GM12875 (cell line): ENCODE measurements around the gene PLA2G1B.

Experiments used
- H3K4me3 ChIP-seq: one replicate; pipeline ENCODE4 v1.5.1; 2011; ENCODE audit warnings: low read depth, low read length, control low read depth
- TF ChIP-seq, protein P1 (sequence below): IDR thresholded peaks from 2 replicates; pipeline ENCODE4 v1.5.1; 2011; ENCODE audit warnings: low read depth, mild to moderate bottlenecking, control low read depth, inconsistent platforms, low read length, moderate library complexity, borderline replicate concordance; ENCODE audit not compliant: insufficient read depth

The PLA2G1B gene

DNA sequence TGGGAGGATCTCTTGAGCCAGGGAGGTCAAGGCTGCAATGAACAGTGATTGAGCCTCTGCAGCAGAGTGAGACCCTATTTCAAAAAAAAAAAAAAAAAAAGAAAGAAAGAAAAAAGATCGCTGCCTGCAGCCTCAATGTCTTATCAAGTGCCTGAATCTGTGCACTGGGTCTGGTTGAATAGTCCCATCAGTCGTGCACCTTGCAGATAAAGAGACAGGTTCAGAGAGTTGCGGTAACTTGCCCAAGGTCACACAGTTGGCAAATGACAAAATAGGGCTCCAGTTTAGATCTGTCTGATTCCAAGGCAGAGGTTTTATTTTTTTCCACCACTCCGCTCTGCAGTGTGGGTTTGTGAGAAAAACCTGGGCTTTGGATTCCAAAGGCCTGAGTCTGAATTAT is 649 bp upstream of the PLA2G1B start:
- TF ChIP-seq, protein P1, sequence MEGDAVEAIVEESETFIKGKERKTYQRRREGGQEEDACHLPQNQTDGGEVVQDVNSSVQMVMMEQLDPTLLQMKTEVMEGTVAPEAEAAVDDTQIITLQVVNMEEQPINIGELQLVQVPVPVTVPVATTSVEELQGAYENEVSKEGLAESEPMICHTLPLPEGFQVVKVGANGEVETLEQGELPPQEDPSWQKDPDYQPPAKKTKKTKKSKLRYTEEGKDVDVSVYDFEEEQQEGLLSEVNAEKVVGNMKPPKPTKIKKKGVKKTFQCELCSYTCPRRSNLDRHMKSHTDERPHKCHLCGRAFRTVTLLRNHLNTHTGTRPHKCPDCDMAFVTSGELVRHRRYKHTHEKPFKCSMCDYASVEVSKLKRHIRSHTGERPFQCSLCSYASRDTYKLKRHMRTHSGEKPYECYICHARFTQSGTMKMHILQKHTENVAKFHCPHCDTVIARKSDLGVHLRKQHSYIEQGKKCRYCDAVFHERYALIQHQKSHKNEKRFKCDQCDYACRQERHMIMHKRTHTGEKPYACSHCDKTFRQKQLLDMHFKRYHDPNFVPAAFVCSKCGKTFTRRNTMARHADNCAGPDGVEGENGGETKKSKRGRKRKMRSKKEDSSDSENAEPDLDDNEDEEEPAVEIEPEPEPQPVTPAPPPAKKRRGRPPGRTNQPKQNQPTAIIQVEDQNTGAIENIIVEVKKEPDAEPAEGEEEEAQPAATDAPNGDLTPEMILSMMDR = no peak
- H3K4me3 ChIP-seq = no peak overlapping the region

DNA sequence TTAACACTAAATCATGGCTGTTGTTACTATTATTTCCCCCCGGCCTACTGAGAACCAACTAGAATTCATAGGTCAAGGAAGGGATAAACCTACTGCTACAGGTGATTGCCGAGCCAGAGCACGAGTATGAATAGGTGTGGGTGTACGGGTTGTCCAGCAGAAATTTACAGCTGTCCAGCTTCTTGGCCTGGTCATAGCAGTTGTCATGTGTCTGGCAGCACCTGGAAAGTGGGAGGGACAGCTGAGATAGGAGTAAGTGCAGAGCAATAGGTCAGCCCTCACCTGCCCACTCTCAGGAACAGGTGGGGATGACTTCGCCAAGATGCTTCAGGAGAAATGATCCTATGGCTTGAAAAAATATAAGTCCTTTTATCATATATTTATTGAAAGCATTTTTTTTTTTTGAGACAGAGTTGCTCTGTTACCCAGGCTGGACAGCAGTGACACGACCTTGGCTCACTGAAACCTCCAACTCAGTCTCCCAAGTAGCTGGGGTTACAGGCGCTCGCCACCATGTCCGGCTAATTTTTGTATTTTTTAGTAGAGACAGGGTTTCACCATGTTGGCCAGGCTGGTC is 2.6 kb downstream of the PLA2G1B start:
- TF ChIP-seq, protein P1 = no peak
- H3K4me3 ChIP-seq = no peak overlapping the region

DNA sequence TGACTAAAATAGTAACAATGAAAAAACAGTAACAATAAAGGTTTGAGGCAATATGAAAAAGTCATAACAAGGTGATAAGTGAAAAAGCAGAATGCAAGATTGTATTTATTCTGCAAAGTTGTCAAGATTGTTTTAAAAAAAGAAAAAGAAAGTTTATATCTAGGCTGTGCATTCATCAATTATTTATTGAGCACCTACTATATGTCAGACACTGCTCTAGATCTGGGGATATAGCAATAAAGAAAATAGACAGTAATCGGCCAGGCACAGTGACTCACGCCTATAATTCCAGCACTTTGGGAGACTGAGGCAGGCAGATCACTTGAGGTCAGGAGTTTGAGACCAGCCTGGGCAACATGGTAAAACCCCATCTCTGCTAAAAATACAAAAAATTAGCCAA is 3.8 kb downstream of the PLA2G1B start:
- TF ChIP-seq, protein P1 = no peak
- H3K4me3 ChIP-seq = no peak overlapping the region

DNA sequence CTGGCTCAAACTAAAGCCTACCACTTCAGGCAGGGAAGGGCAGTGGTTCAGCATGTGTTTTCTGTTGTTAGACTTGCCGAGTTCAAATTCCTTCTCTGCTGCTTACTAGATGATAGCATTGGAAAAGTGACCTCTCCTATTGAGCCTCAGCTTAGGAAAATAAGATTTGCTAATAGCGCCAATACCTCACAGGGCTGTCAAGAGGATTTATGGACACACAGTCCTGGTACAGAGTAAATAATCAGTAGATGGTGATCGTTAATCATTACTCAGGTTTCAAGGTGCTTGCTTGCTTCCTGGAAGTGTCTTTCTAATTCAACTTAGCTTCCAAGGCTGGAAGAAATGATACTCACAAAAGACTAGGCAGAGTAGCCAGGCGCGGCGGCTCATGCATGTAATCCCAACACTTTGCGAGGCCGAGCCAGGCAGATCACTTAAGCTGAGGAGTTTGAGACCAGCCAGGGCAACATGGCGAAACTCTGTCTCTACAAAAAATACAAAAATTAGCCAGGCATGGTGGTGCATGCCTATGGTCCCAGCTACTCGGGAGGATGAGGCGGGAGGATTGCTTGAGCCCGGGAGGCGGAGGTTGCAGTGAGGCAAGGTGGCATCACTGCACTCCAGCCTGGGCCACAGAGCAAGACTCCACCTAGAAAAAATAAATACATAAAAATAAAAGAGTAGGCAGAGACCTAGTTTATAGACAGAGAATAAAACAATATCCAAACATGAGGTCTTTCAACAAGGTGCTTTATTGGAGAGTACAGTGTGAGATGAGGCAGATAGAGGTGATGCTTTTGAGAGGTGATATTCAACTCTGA is 6.0 kb downstream of the PLA2G1B start:
- H3K4me3 ChIP-seq = no peak overlapping the region
- TF ChIP-seq, protein P1 = no peak

DNA sequence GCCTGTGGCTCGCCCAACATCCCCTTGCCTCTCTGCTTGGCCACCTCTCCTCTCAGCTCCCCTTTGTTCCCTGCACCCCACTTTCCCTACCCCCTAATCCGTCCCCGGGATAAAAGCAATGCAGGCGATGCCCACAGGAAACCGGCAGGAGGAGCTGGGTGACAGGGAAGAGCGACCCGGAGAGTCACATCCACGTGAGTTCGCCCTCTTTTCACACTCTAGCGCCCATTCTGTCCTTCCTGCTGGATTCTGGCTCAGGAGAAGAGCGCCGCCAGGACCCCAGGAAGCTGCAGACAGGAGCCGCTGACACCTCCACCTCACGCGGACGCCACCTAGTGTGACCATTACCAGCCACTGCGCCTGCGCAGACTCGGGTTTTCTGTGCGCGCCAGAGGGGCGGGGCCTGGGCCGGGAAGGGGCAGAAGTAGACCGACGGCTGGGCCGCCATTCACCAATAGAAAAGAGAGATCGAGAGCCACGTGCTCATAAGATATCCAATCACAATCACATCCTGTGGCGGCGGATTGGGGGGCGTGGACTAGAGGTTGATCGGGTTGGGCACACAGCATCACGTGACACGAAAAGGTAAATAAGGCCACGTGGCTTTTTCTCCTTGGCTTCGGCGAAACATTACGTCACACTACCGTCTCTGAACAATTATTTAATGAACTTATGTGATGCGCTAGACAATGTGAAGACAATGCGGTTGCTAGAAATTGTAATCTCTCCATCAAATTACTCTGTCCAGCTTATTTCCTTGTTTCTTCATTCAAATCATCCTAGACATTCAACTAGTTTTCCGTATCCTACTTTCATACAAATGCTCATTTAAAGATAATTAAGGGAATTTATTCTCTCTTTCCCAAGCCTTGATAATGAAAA is 10.1 kb downstream of the PLA2G1B start:
- H3K4me3 ChIP-seq = peak overlapping the region; percentile 61
- TF ChIP-seq, protein P1 = peak; percentile 47; the same call in 1 of the 2 replicates

DNA sequence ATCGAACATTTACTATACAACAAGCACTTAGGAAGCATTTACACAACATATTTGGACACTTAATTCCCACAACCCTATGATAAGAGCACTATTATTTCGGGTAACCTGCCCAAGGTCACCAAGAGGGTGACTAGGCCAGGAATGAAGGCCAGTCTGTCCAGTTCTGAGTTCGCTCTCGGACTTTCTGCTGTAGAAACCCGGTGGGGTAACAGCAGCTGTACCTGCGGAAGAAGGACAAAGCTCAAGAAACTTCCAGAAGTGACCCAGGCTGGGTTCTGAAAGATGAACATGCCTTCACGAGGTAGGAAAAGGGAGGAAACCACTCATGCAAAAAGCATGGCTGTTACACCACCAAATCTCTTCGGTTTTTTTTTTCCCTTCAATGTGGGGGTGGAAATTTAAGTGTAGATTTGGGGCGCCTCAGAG is 10.8 kb downstream of the PLA2G1B start:
- TF ChIP-seq, protein P1 = no peak
- H3K4me3 ChIP-seq = peak overlapping the region; percentile 61
